GM20000 (cell line): ENCODE data around the gene PTPRM.

ENCODE experiments used
- DNase-seq: peaks from one replicate; pipeline ENCODE4 v3.0.0; 2012; ENCODE audit warnings: low spot score
- CTCF ChIP-seq: IDR thresholded peaks from 2 replicates; pipeline ENCODE4 v1.5.1; 2012; ENCODE audit warnings: mild to moderate bottlenecking, control low read depth; ENCODE audit errors: extremely low read depth, missing control alignments

PTPRM gene

GRCh38 chr18:7567474-7568425 is 634 bp downstream of the PTPRM start:
- peak; percentile 45 for DNase-seq
- no peak for TF ChIP-seq CTCF

- DNase-seq, result no peak
- no peak for TF ChIP-seq CTCF
These were observed 1.3 kb downstream of the PTPRM start for GRCh38 chr18:7568426-7568825.

- no peak for TF ChIP-seq CTCF
- DNase-seq, result no peak
These were observed 4.5 kb downstream of the PTPRM start for GRCh38 chr18:7571626-7572025.

GRCh38 chr18:7572822-7573221 is 5.7 kb downstream of the PTPRM start:
- TF ChIP-seq CTCF, result no peak
- no peak for DNase-seq

- TF ChIP-seq CTCF, result no peak
- no peak for DNase-seq
These were observed 8.4 kb downstream of the PTPRM start for GRCh38 chr18:7575465-7576028.

- no peak for TF ChIP-seq CTCF
- no peak for DNase-seq
These were observed 9.0 kb downstream of the PTPRM start for GRCh38 chr18:7576077-7576476.

- DNase-seq, result no peak
- TF ChIP-seq CTCF, result no peak
These were observed 9.6 kb downstream of the PTPRM start for GRCh38 chr18:7576685-7577084.
